Ishikawa (cell line): ENCODE data around the gene MMAB.

Experiments used
- CREB1 ChIP-seq: IDR thresholded peaks from 2 replicates; pipeline ENCODE4 v1.6.1; 2012; ENCODE audit warnings: low read depth
- EP300 ChIP-seq: IDR thresholded peaks from 2 replicates; pipeline ENCODE4 v1.6.1; 2012; ENCODE audit warnings: borderline replicate concordance
- FOXM1 ChIP-seq: IDR thresholded peaks from 2 replicates; pipeline ENCODE4 v1.6.1; 2012; ENCODE audit warnings: low read depth, borderline replicate concordance
- MAX ChIP-seq: IDR thresholded peaks from 2 replicates; pipeline ENCODE4 v1.6.1; 2012
- RAD21 ChIP-seq: IDR thresholded peaks from 2 replicates; pipeline ENCODE4 v1.6.1; 2012; ENCODE audit warnings: low read depth
- REST ChIP-seq: IDR thresholded peaks from 2 replicates; pipeline ENCODE4 v1.6.1; 2012; ENCODE audit warnings: low read depth, mild to moderate bottlenecking
- USF1 ChIP-seq: IDR thresholded peaks from 2 replicates; pipeline ENCODE4 v1.6.1; 2012
- YY1 ChIP-seq: IDR thresholded peaks from 2 replicates; pipeline ENCODE4 v1.6.1; 2012; ENCODE audit warnings: low read depth
- ZBTB7A ChIP-seq: IDR thresholded peaks from 2 replicates; pipeline ENCODE4 v1.6.1; 2012; ENCODE audit warnings: low read depth

GRCh38 chr12:109531411-109531810 lies 41.9 kb downstream of the MMAB start:
- no peak for TF ChIP-seq RAD21
- TF ChIP-seq REST = no peak
- TF ChIP-seq EP300 = no peak
- no peak for TF ChIP-seq MAX
- no peak for TF ChIP-seq FOXM1
- no peak for TF ChIP-seq YY1
- TF ChIP-seq USF1 = no peak
- TF ChIP-seq ZBTB7A = no peak
- TF ChIP-seq CREB1 = no peak
